Measurements from ENCODE around the gene SUCLG1. TPM values are rescaled to one million over a fixed set of nuclear protein-coding genes. Genes with fewer than 3 reads are reported as not detected.
A peak's percentile ranks its signal among the peaks of the same experiment; 100 is the strongest.
"Not testable (repeated sequence)": the region's sequence is repeated elsewhere in the genome, so short reads cannot be mapped to it uniquely, and the experiment has no call there.

The SUCLG1 gene
- polyA plus RNA-seq, 5 donors: 103 to 132 (median 121) TPM

GRCh38 chr2:84427235-84428138, 31.6 kb downstream of the SUCLG1 start:
- no peak for DNase-seq

- no peak for DNase-seq
Measured at GRCh38 chr2:84425310-84425709, 33.8 kb downstream of the SUCLG1 start.

GRCh38 chr2:84424152-84424551, 34.9 kb downstream of the SUCLG1 start:
- no peak for DNase-seq

- no peak for DNase-seq
Measured at GRCh38 chr2:84421791-84422190, 37.3 kb downstream of the SUCLG1 start.

GRCh38 chr2:84421197-84421596, 37.9 kb downstream of the SUCLG1 start:
- no peak for DNase-seq

- DNase-seq: no peak
Measured at GRCh38 chr2:84417453-84418145, 41.5 kb downstream of the SUCLG1 start.

GRCh38 chr2:84409531-84409930, 49.5 kb downstream of the SUCLG1 start:
- DNase-seq: no peak

GRCh38 chr2:84402111-84402510, 57.0 kb downstream of the SUCLG1 start:
- not testable (repeated sequence) for DNase-seq

GRCh38 chr2:84399839-84400238, 59.2 kb downstream of the SUCLG1 start:
- DNase-seq: not testable (repeated sequence)

GRCh38 chr2:84395820-84396219, 63.3 kb downstream of the SUCLG1 start:
- no peak for DNase-seq

- peak; percentile 5 for DNase-seq
Measured at GRCh38 chr2:84394628-84395027, 64.5 kb downstream of the SUCLG1 start.

- DNase-seq: no peak
Measured at GRCh38 chr2:84393829-84394228, 65.3 kb downstream of the SUCLG1 start.

- no peak for DNase-seq
Measured at GRCh38 chr2:84389794-84390193, 69.3 kb downstream of the SUCLG1 start.

GRCh38 chr2:84388921-84389490, 70.1 kb downstream of the SUCLG1 start:
- DNase-seq: no peak

GRCh38 chr2:84388133-84388532, 70.9 kb downstream of the SUCLG1 start:
- no peak for DNase-seq

GRCh38 chr2:84386336-84387040, 72.6 kb downstream of the SUCLG1 start:
- DNase-seq: no peak

- no peak for DNase-seq
Measured at GRCh38 chr2:84383271-84383670, 75.8 kb downstream of the SUCLG1 start.

- no peak for DNase-seq
Measured at GRCh38 chr2:84380875-84381274, 78.2 kb downstream of the SUCLG1 start.

GRCh38 chr2:84378960-84379359, 80.1 kb downstream of the SUCLG1 start:
- no peak for DNase-seq

- no peak for DNase-seq
Measured at GRCh38 chr2:84375020-84375419, 84.1 kb downstream of the SUCLG1 start.

- no peak for DNase-seq
Measured at GRCh38 chr2:84373866-84374265, 85.2 kb downstream of the SUCLG1 start.

All from right lung (tissue), 5 donors.